Coronary artery (tissue), 2 donors: ENCODE results near the gene CASKIN2.

Source experiments
- DNase-seq: peaks from one replicate; pipeline ENCODE4 v3.0.0-alpha.2; 2017; ENCODE audit warnings: low spot score
- H3K27ac ChIP-seq, 2 donors: fragments of 200-600 bp; sonication (generic); one replicate each; pipeline ENCODE4 v1.5.1; 2016 to 2019
- H3K4me3 ChIP-seq: fragments of 200-600 bp; sonication (generic); 2 replicates; pipeline ENCODE4 v1.5.1; 2016; ENCODE audit warnings: mild to moderate bottlenecking, moderate library complexity
- CTCF ChIP-seq: fragments of 200-600 bp; sonication (generic); IDR thresholded peaks from one replicate; pipeline ENCODE4 v1.5.1; 2019; ENCODE audit warnings: antibody characterized with exemption

Gene CASKIN2

GRCh38 chr17:75474736-75475135, 40.6 kb downstream of the CASKIN2 start:
- TF ChIP-seq CTCF = no peak
- no peak for DNase-seq
- Histone ChIP-seq H3K27ac (peak overlapping the region; percentile 66 to 87), H3K4me3 (no peak overlapping the region)

GRCh38 chr17:75473246-75473645, 42.1 kb downstream of the CASKIN2 start:
- H3K27ac ChIP-seq = peak overlapping the region in 1 of 2 donors; percentile 1
- no peak overlapping the region for H3K4me3 ChIP-seq
- DNase-seq = no peak
- TF ChIP-seq CTCF = no peak

GRCh38 chr17:75472119-75472518, 43.2 kb downstream of the CASKIN2 start:
- DNase-seq = no peak
- TF ChIP-seq CTCF = no peak
- no peak overlapping the region for H3K27ac ChIP-seq
- H3K4me3 ChIP-seq = no peak overlapping the region

GRCh38 chr17:75471207-75471606, 44.1 kb downstream of the CASKIN2 start:
- H3K27ac ChIP-seq = no peak overlapping the region
- no peak for TF ChIP-seq CTCF

GRCh38 chr17:75468779-75469373, 46.5 kb downstream of the CASKIN2 start:
- Histone ChIP-seq H3K4me3 (peak overlapping the region; percentile 33), H3K27ac (peak overlapping the region; percentile 58 to 87)
- TF ChIP-seq CTCF = no peak
- DNase-seq = no peak

More at GRCh38 chr17:75471207-75471606, 44.1 kb downstream of the CASKIN2 start:
- no peak for DNase-seq
- no peak overlapping the region for H3K4me3 ChIP-seq

- no peak for TF ChIP-seq CTCF
- peak; percentile 89 for DNase-seq
These were observed 47.0 kb downstream of the CASKIN2 start for GRCh38 chr17:75468291-75468754.

GRCh38 chr17:75465039-75465438, 50.3 kb downstream of the CASKIN2 start:
- TF ChIP-seq CTCF = no peak
- no peak overlapping the region for H3K27ac ChIP-seq
- no peak for DNase-seq

More at GRCh38 chr17:75468291-75468754, 47.0 kb downstream of the CASKIN2 start:
- peak overlapping the region; percentile 33 for H3K4me3 ChIP-seq
- peak overlapping the region; percentile 58 to 87 for H3K27ac ChIP-seq

More at GRCh38 chr17:75465039-75465438, 50.3 kb downstream of the CASKIN2 start:
- no peak overlapping the region for H3K4me3 ChIP-seq
